ENCODE data around the gene POLR2F. TPM values are rescaled to one million over a fixed set of nuclear protein-coding genes. Genes with fewer than 3 reads are reported as not detected.

POLR2F gene
- total RNA-seq, 1 donor from 2014 or later: 23.7 TPM

- H3K27me3 ChIP-seq (ENCODE audit: control insufficient read depth, insufficient read depth, low read length): no peaks in the 10 kb centered on the region
- DNase-seq (ENCODE audit: low read depth): no peak
- no peak overlapping the region for H3K4me3 ChIP-seq (ENCODE audit: low read depth, low read length)
- no peak for FAIRE-seq
- no peaks in the 10 kb centered on the region for H3K36me3 ChIP-seq (ENCODE audit: control insufficient read depth, insufficient read depth, low read length)
- no peak for TF ChIP-seq CTCF (IDR thresholded peaks at IDR 0.05; ENCODE audit: insufficient read depth, low read length, severe bottlenecking)
These were observed 26.3 kb downstream of the POLR2F start for GRCh38 chr22:37979782-37980181.

DNA sequence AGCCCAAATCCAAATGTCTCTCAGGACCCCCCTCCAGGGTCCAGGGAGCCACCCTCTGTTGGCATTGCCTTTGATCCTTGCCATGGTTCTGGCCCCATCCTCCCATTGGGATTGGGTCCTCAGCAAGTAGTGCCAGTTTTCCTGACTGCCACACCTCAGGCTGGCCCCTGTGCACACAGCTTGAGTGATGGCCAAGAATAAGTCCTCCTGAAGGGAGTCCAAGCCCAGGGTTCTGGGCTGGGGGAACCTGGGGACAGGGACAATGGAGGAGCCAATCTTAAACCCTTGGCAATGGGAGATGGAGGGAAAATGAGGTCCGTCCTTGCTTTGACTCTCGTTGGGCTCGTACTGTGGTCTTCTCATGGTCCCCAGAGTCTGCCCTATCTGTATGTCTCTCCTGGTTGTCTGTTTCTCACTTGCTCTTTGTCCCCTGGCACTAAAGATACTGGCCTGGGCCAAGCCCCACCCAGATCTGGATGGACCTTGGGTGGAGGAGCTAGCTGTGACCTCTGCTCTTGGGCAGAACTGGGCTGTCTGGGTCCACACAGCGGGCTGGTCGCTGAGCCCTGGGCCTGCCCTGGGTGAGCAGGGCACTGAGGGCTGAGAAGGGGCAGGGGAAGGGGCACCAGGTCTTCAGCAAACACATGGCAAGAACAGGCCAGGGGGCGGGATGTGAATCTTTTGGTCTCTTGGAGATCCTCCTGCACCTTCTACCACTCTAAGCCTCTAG, 27.9 kb downstream of the POLR2F start:
- DNase-seq (ENCODE audit: low read depth) (no peak), FAIRE-seq (no peak)
- no peak overlapping the region for H3K4me3 ChIP-seq (ENCODE audit: low read depth, low read length)
- no peaks in the 10 kb centered on the region for H3K27me3 ChIP-seq (ENCODE audit: control insufficient read depth, insufficient read depth, low read length)
- no peak for TF ChIP-seq CTCF (IDR thresholded peaks at IDR 0.05; ENCODE audit: insufficient read depth, low read length, severe bottlenecking)
- no peaks in the 10 kb centered on the region for H3K36me3 ChIP-seq (ENCODE audit: control insufficient read depth, insufficient read depth, low read length)

GRCh38 chr22:37982151-37982785, 28.8 kb downstream of the POLR2F start:
- Histone ChIP-seq H3K4me3 (ENCODE audit: low read depth, low read length) (no peak overlapping the region), H3K36me3 (ENCODE audit: control insufficient read depth, insufficient read depth, low read length) (no peaks in the 10 kb centered on the region), H3K27me3 (ENCODE audit: control insufficient read depth, insufficient read depth, low read length) (no peaks in the 10 kb centered on the region)
- DNase-seq (ENCODE audit: low read depth) (no peak), FAIRE-seq (no peak)
- no peak for TF ChIP-seq CTCF (IDR thresholded peaks at IDR 0.05; ENCODE audit: insufficient read depth, low read length, severe bottlenecking)

DNA sequence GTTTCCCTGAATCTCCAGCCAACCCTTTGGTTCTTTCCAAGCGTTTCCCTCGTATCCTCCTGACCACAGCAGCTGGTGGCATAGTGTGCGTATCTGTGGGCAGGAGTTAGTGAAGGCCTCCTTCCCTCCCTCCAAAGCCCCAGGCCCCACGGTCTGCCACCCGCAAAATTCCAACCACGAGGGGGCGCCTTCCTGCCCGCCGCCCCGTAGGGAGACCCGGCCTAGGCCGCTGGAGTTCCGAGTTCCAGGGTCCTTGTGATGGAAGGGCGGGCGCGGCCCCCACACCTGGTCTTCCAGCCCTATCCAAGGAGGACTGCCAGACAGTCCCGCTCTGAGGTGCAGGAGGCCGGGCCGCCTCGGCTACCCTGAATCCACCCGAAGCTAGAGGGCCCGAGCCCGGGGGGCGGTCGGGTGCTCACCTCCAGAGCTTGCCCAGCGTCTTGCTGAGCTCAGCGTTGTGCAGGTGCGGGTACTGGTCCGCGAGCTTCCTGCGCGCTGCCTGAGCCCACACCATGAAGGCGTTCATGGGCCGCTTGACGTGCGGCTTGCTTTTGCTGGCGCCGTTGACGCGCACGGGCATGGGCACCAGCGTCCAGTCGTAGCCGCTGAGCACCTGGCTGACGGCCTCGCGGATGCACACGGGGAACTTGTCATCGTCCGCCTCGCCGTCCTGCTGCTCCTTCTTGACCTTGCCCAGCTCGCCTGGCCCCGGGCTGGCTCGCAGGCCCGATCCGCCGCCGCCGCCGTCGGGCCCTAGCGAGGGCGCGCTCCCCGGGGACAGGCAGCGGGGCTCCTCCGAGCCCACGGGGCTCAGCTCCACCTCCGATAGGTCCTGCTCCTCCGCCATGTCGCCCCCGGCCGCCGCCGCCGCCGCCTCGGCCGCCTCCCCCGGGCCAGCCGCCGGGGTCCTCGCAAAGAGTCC, 29.7 kb downstream of the POLR2F start:
- H3K36me3 ChIP-seq (ENCODE audit: control insufficient read depth, insufficient read depth, low read length): no peaks in the 10 kb centered on the region
- no peaks in the 10 kb centered on the region for H3K27me3 ChIP-seq (ENCODE audit: control insufficient read depth, insufficient read depth, low read length)
- no peak for FAIRE-seq
- DNase-seq (ENCODE audit: low read depth): no peak
- no peak for TF ChIP-seq CTCF (IDR thresholded peaks at IDR 0.05; ENCODE audit: insufficient read depth, low read length, severe bottlenecking)
- H3K4me3 ChIP-seq (ENCODE audit: low read depth, low read length): no peak overlapping the region

DNA sequence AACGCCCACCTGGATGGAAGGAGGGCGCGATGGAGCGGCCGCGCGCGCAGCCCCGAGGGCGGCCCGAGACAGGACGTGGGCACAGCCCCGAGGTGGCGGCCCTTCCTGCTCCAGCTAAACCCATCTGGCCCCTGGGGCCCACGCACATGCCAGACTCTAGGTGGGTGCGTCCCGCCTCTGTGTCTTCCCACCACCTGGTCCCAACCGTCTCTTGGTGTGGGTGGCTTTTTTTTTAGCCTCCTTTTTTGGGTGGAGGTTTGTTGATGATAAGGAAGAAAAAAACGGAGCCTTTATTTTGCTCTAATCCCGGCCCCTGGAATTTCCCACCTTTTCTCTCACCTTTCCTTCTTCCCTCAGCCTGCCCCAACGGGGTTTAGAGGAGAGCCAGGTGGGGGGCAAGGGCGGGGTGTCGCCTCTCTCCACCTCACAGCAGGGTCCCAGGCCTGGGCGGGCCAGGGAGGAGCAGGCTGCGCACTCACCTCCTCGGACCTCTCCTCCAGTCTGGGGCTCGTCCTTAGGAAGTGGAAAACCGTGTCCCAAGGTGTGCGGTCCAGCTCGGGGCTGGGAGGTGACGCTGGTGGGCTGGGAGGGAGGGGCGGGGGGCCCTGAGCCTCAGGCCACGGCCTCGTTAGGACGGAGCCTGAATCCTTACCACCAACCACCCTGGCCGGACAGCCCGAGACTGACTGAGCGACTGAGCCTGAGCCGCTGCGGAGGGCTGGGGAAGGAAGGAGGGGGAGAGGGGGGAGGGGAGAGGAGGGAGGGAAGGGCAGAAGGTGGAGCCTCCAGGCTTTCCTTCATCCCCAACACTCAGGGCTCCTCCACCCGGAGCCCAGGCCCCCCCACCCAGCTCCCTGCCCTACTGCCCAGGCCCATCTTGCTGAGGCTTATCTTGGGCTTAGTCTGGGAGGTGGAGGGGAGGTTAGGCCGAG, 30.6 kb downstream of the POLR2F start, which contains the start of gene SOX10:
TSS of gene SOX10 (minus strand) at position 696 of the 932 bp plus-strand sequence. CDS start 771 bp downstream, outside the sequence.
- Histone ChIP-seq H3K36me3 (ENCODE audit: control insufficient read depth, insufficient read depth, low read length) (no peaks in the 10 kb centered on the region), H3K27me3 (ENCODE audit: control insufficient read depth, insufficient read depth, low read length) (no peaks in the 10 kb centered on the region), H3K4me3 (ENCODE audit: low read depth, low read length) (no peak within 1 kb of the TSS)
- TF ChIP-seq CTCF (IDR thresholded peaks at IDR 0.05; ENCODE audit: insufficient read depth, low read length, severe bottlenecking): no peak
- no peak for FAIRE-seq
- DNase-seq (ENCODE audit: low read depth): no peak

All from bronchial epithelial cell (primary cell).